ENCODE results near the gene RCAN2.

RCAN2 gene

DNA sequence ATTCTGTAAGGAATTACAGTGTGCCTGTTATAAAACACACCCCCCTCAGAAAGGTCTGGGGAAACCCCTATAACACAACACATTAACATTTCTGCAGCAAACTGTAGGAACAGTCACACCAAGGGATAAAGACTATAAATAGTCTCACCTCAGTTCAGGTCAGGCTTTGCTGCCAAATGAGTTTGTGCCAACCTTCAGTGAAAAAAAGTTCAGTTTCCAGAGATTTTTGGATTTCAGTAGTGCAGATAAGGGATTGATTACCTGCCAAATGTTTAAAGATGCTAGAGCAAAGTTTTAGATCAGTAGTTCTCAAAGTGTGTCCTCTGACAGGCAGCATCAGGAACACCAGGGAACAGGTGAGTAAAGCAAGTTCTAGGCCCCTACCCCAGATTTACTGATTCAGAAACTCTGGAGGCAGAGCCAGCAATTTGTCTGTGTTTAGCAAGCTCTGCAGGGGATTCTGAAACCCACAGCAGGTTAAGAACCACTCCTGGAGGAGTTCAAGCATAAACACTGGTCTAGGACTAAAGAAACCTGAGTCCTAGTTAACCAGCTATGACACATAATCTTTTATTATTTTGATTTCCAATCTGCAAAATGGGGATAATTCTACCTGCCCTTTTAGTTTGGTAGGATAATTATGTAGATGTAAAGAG is 111.0 kb downstream of the RCAN2 start:
- no peak for TF ChIP-seq CTCF (conservative IDR thresholded peaks at IDR 0.05)
- H3K27ac ChIP-seq, result peak overlapping the region; percentile 81

GRCh38 chr6:46378882-46379416 is 112.3 kb downstream of the RCAN2 start:
- no peak for TF ChIP-seq CTCF (conservative IDR thresholded peaks at IDR 0.05)
- peak overlapping the region; percentile 81; the same call in 1 of the 2 replicates for H3K27ac ChIP-seq

GRCh38 chr6:46378161-46378881 is 112.9 kb downstream of the RCAN2 start:
- H3K27ac ChIP-seq, result no peak overlapping the region; the same call in 1 of the 2 replicates
- no peak for TF ChIP-seq CTCF (conservative IDR thresholded peaks at IDR 0.05)

DNA sequence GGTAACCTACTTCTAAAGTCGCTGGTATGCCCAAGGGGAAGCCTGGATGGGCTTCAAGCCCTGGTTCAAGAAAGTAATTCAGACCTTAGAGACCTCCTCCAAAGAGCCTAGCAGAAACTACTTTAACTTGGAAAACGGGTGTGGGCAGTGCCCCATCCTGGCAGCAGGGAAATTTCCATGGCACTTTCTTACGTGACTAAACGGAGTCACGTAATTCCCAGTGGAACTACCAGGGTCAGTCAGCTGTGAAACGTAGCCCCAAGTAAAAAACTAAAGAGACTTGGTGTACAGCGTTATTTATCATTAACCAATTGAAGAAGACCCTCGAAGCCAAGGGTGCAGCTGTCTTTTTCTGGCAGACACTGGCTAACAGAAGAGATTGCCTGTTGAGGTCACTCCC is 114.0 kb downstream of the RCAN2 start:
- TF ChIP-seq CTCF (conservative IDR thresholded peaks at IDR 0.05), result no peak
- H3K27ac ChIP-seq, result no peak overlapping the region

- H3K27ac ChIP-seq, result no peak overlapping the region
- TF ChIP-seq CTCF (conservative IDR thresholded peaks at IDR 0.05), result no peak
Measured at GRCh38 chr6:46376562-46377061, 114.6 kb downstream of the RCAN2 start.

DNA sequence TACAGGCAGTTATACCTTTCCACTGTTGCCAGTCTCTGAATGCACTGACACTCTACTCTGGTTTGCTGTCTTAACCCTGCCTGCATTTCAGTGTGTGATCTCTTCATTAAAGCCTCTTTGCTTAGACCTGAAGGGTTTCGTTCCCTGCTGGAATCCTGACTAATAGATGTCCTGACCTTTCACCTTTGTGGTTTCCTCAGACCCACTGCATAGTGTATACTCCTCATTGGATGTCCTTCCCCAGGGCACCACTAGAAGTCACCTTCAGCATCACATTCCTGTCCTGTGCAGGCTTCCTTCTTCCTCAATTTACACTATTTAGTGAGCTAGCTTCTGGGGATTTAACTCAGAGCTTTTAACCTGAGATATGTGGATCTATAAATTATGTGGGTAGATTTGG is 120.6 kb downstream of the RCAN2 start:
- H3K27ac ChIP-seq, result no peak overlapping the region
- TF ChIP-seq CTCF (conservative IDR thresholded peaks at IDR 0.05), result no peak

DNA sequence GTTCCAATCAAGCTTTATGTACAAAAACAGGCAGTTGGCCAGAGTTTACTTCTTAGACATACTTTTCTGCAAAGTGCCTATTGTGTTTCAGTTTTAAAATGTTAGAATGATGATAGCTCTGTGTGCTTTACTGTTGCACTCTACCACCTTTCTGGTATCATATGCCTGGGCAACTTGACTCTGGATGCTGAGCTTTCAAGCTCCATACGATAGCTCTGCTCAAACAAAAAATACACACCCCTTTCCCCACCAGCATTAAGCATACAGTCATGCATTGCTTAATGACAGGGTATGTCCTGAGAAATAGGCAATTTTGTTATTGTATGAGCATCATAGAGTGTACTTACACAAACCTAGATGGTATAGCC is 123.1 kb downstream of the RCAN2 start:
- no peak for TF ChIP-seq CTCF (conservative IDR thresholded peaks at IDR 0.05)

More for the DNA sequence above, 123.1 kb downstream of the RCAN2 start:
- H3K27ac ChIP-seq, result no peak overlapping the region
